Stimulated activated effector memory CD8-positive, alpha-beta T cell treated with anti-CD3 and anti-CD28 coated beads, Interleukin-12 subunit alpha, Interleukin-12 subunit beta, amount 100 ng/mL, for 72 hours (primary cell): Measurements from ENCODE around the gene MRC2.
"Not testable (repeated sequence)": the region's sequence is repeated elsewhere in the genome, so short reads cannot be mapped to it uniquely, and the experiment has no call there.

Experiments
- ATAC-seq: fragments of 150-1000 bp; cut with Tn5 transposase; 2 replicates; pipeline ENCODE4 v1.10.0; 2021
- DNase-seq, 2 donors: peaks; one replicate each; pipeline ENCODE4 v3.0.0; 2021 to 2022; ENCODE audit warnings: low spot score in 2 of 2
- H3K27ac Mint-ChIP-seq: one replicate; pipeline ENCODE4 v1.8.0; 2022; ENCODE audit warnings: mild to moderate bottlenecking, mixed read lengths
- H3K36me3 Mint-ChIP-seq: one replicate; pipeline ENCODE4 v1.8.0; 2022; ENCODE audit warnings: mild to moderate bottlenecking, mixed read lengths
- H3K4me1 Mint-ChIP-seq: one replicate; pipeline ENCODE4 v1.8.0; 2022; ENCODE audit warnings: mixed read lengths
- H3K4me3 Mint-ChIP-seq: one replicate; pipeline ENCODE4 v1.8.0; 2022; ENCODE audit warnings: mild to moderate bottlenecking, mixed read lengths
- H3K9me3 Mint-ChIP-seq: one replicate; pipeline ENCODE4 v1.8.0; 2022; ENCODE audit warnings: mixed read lengths

The MRC2 gene

GRCh38 chr17:62601471-62601870, 26.0 kb upstream of the MRC2 start:
- Mint-ChIP-seq H3K9me3 (no peaks in the 10 kb centered on the region), H3K36me3 (peaks cover 100% of the 10 kb centered on the region)
- no peak for DNase-seq

GRCh38 chr17:62603783-62604182, 23.7 kb upstream of the MRC2 start:
- H3K9me3 Mint-ChIP-seq, H3K4me1 Mint-ChIP-seq, ATAC-seq, H3K4me3 Mint-ChIP-seq, DNase-seq, H3K27ac Mint-ChIP-seq: not testable (repeated sequence)
- peaks cover 100% of the 10 kb centered on the region for H3K36me3 Mint-ChIP-seq

More at GRCh38 chr17:62601471-62601870, 26.0 kb upstream of the MRC2 start:
- H3K27ac Mint-ChIP-seq = peak overlapping the region; percentile 43
- ATAC-seq = no peak
- H3K4me1 Mint-ChIP-seq = no peaks in the 10 kb centered on the region
- no peak overlapping the region for H3K4me3 Mint-ChIP-seq

GRCh38 chr17:62605588-62605987, 21.9 kb upstream of the MRC2 start:
- Mint-ChIP-seq H3K27ac (no peak overlapping the region), H3K36me3 (peaks cover 94% of the 10 kb centered on the region), H3K4me1 (peaks cover 6% of the 10 kb centered on the region), H3K9me3 (no peaks in the 10 kb centered on the region), H3K4me3 (no peak overlapping the region)
- ATAC-seq (no peak), DNase-seq (no peak)

GRCh38 chr17:62611292-62611691, 16.2 kb upstream of the MRC2 start:
- ATAC-seq = peak; percentile 86
- DNase-seq = no peak
- H3K27ac Mint-ChIP-seq = peak overlapping the region; percentile 0
- H3K36me3 Mint-ChIP-seq = peaks cover 84% of the 10 kb centered on the region
- peak overlapping the region; percentile 33 for H3K4me3 Mint-ChIP-seq
- no peaks in the 10 kb centered on the region for H3K9me3 Mint-ChIP-seq
- peaks cover 16% of the 10 kb centered on the region for H3K4me1 Mint-ChIP-seq

- Mint-ChIP-seq H3K4me1 (peaks cover 16% of the 10 kb centered on the region), H3K36me3 (peaks cover 79% of the 10 kb centered on the region), H3K9me3 (no peaks in the 10 kb centered on the region), H3K4me3 (peak overlapping the region; percentile 33), H3K27ac (peak overlapping the region; percentile 0)
- ATAC-seq = peak; percentile 71
- DNase-seq = no peak
Observed at GRCh38 chr17:62611728-62612127, 15.7 kb upstream of the MRC2 start.

- not testable (repeated sequence) for H3K27ac Mint-ChIP-seq, H3K9me3 Mint-ChIP-seq, H3K4me3 Mint-ChIP-seq, ATAC-seq, DNase-seq
- H3K36me3 Mint-ChIP-seq = peaks cover 74% of the 10 kb centered on the region
- H3K4me1 Mint-ChIP-seq = peaks cover 16% of the 10 kb centered on the region
Observed at GRCh38 chr17:62612289-62612688, 15.2 kb upstream of the MRC2 start.

GRCh38 chr17:62613095-62613494, 14.4 kb upstream of the MRC2 start:
- H3K9me3 Mint-ChIP-seq, ATAC-seq, H3K4me3 Mint-ChIP-seq, H3K27ac Mint-ChIP-seq, DNase-seq: not testable (repeated sequence)
- peaks cover 72% of the 10 kb centered on the region for H3K36me3 Mint-ChIP-seq
- H3K4me1 Mint-ChIP-seq = peaks cover 16% of the 10 kb centered on the region

- H3K27ac Mint-ChIP-seq = peak overlapping the region; percentile 48
- H3K4me3 Mint-ChIP-seq = no peak overlapping the region
- ATAC-seq (no peak), DNase-seq (no peak)
- H3K4me1 Mint-ChIP-seq = peaks cover 16% of the 10 kb centered on the region
- H3K36me3 Mint-ChIP-seq = peaks cover 68% of the 10 kb centered on the region
- H3K9me3 Mint-ChIP-seq = no peaks in the 10 kb centered on the region
Observed at GRCh38 chr17:62614142-62614541, 13.3 kb upstream of the MRC2 start.

- DNase-seq = no peak
- Mint-ChIP-seq H3K4me3 (no peak overlapping the region), H3K27ac (no peak overlapping the region), H3K9me3 (no peaks in the 10 kb centered on the region), H3K4me1 (peaks cover 10% of the 10 kb centered on the region), H3K36me3 (peaks cover 61% of the 10 kb centered on the region)
- ATAC-seq = no peak
Observed at GRCh38 chr17:62615503-62615902, 12.0 kb upstream of the MRC2 start.

GRCh38 chr17:62616993-62617893, 10.2 kb upstream of the MRC2 start:
- no peak for DNase-seq
- ATAC-seq = no peak
- H3K4me3 Mint-ChIP-seq = no peak overlapping the region
- H3K4me1 Mint-ChIP-seq = peaks cover 1% of the 10 kb centered on the region
- no peaks in the 10 kb centered on the region for H3K9me3 Mint-ChIP-seq
- H3K36me3 Mint-ChIP-seq = peaks cover 48% of the 10 kb centered on the region
- H3K27ac Mint-ChIP-seq = peak overlapping the region; percentile 54

GRCh38 chr17:62617894-62618472, 9.5 kb upstream of the MRC2 start:
- H3K36me3 Mint-ChIP-seq = peaks cover 41% of the 10 kb centered on the region
- ATAC-seq (no peak), DNase-seq (no peak)
- H3K9me3 Mint-ChIP-seq = no peaks in the 10 kb centered on the region
- no peaks in the 10 kb centered on the region for H3K4me1 Mint-ChIP-seq
- peak overlapping the region; percentile 54 for H3K27ac Mint-ChIP-seq
- no peak overlapping the region for H3K4me3 Mint-ChIP-seq

GRCh38 chr17:62618647-62619416, 8.6 kb upstream of the MRC2 start:
- H3K27ac Mint-ChIP-seq = no peak overlapping the region
- DNase-seq = no peak
- ATAC-seq = no peak
- peaks cover 32% of the 10 kb centered on the region for H3K36me3 Mint-ChIP-seq
- no peaks in the 10 kb centered on the region for H3K4me1 Mint-ChIP-seq
- H3K4me3 Mint-ChIP-seq = no peak overlapping the region
- no peaks in the 10 kb centered on the region for H3K9me3 Mint-ChIP-seq

- no peak for ATAC-seq
- DNase-seq = no peak
- H3K4me1 Mint-ChIP-seq = no peaks in the 10 kb centered on the region
- H3K9me3 Mint-ChIP-seq = no peaks in the 10 kb centered on the region
- H3K4me3 Mint-ChIP-seq = no peak overlapping the region
- no peak overlapping the region for H3K27ac Mint-ChIP-seq
- H3K36me3 Mint-ChIP-seq = peaks cover 25% of the 10 kb centered on the region
Observed at GRCh38 chr17:62619417-62620155, 7.9 kb upstream of the MRC2 start.

- Mint-ChIP-seq H3K9me3 (no peaks in the 10 kb centered on the region), H3K27ac (no peak overlapping the region), H3K4me3 (no peak overlapping the region), H3K4me1 (no peaks in the 10 kb centered on the region), H3K36me3 (peaks cover 14% of the 10 kb centered on the region)
- DNase-seq = no peak
- no peak for ATAC-seq
Observed at GRCh38 chr17:62621223-62621622, 6.2 kb upstream of the MRC2 start.
